T-helper 2 cell treated with Interferon-gamma antibody and Interleukin-4, amounts not matched to agents 5 μg/mL and 100 μg/mL, for 36 hours (primary cell): ENCODE measurements around the gene LDLRAD4.

ENCODE experiments used
- DNase-seq: peaks from one replicate; pipeline ENCODE4 v3.0.0; 2021; ENCODE audit warnings: low spot score
- H3K27ac Mint-ChIP-seq: one replicate; pipeline ENCODE4 v1.8.0; 2021; ENCODE audit warnings: mild to moderate bottlenecking, mixed read lengths
- H3K27me3 Mint-ChIP-seq: one replicate; pipeline ENCODE4 v1.8.0; 2021; ENCODE audit warnings: low read depth, mixed read lengths
- H3K36me3 Mint-ChIP-seq: one replicate; pipeline ENCODE4 v1.8.0; 2021; ENCODE audit warnings: low read depth, mixed read lengths
- H3K4me1 Mint-ChIP-seq: one replicate; pipeline ENCODE4 v1.8.0; 2021; ENCODE audit warnings: low read depth, mixed read lengths
- H3K4me3 Mint-ChIP-seq: one replicate; pipeline ENCODE4 v1.8.0; 2022; ENCODE audit warnings: mild to moderate bottlenecking, moderate library complexity, mixed read lengths
- H3K9me3 Mint-ChIP-seq: one replicate; pipeline ENCODE4 v1.8.0; 2021; ENCODE audit warnings: mixed read lengths

LDLRAD4 gene

GRCh38 chr18:13186687-13187086 lies 31.9 kb upstream of the LDLRAD4 start:
- H3K4me3 Mint-ChIP-seq, result no peak overlapping the region
- peaks cover 3% of the 10 kb centered on the region for H3K4me1 Mint-ChIP-seq
- H3K27ac Mint-ChIP-seq, result no peak overlapping the region
- no peak for DNase-seq
- H3K36me3 Mint-ChIP-seq, result no peaks in the 10 kb centered on the region
- H3K27me3 Mint-ChIP-seq, result peaks cover 12% of the 10 kb centered on the region
- H3K9me3 Mint-ChIP-seq, result no peaks in the 10 kb centered on the region

GRCh38 chr18:13187498-13187897 lies 31.1 kb upstream of the LDLRAD4 start:
- H3K4me3 Mint-ChIP-seq, result no peak overlapping the region
- no peaks in the 10 kb centered on the region for H3K4me1 Mint-ChIP-seq
- no peak overlapping the region for H3K27ac Mint-ChIP-seq
- DNase-seq, result no peak
- H3K9me3 Mint-ChIP-seq, result no peaks in the 10 kb centered on the region
- peaks cover 11% of the 10 kb centered on the region for H3K27me3 Mint-ChIP-seq
- H3K36me3 Mint-ChIP-seq, result no peaks in the 10 kb centered on the region

- DNase-seq, result no peak
- Mint-ChIP-seq H3K27ac (no peak overlapping the region), H3K27me3 (peaks cover 16% of the 10 kb centered on the region), H3K4me3 (no peak overlapping the region), H3K9me3 (no peaks in the 10 kb centered on the region), H3K4me1 (no peaks in the 10 kb centered on the region), H3K36me3 (no peaks in the 10 kb centered on the region)
Measured at GRCh38 chr18:13191031-13191430, 27.5 kb upstream of the LDLRAD4 start.

- Mint-ChIP-seq H3K9me3 (no peaks in the 10 kb centered on the region), H3K27me3 (peaks cover 16% of the 10 kb centered on the region), H3K4me3 (no peak overlapping the region), H3K36me3 (no peaks in the 10 kb centered on the region), H3K27ac (no peak overlapping the region), H3K4me1 (no peaks in the 10 kb centered on the region)
- DNase-seq, result no peak
Measured at GRCh38 chr18:13191779-13192178, 26.8 kb upstream of the LDLRAD4 start.

GRCh38 chr18:13192970-13193369 lies 25.6 kb upstream of the LDLRAD4 start:
- H3K36me3 Mint-ChIP-seq, result no peaks in the 10 kb centered on the region
- no peak for DNase-seq
- peaks cover 21% of the 10 kb centered on the region for H3K27me3 Mint-ChIP-seq
- H3K4me3 Mint-ChIP-seq, result no peak overlapping the region
- H3K27ac Mint-ChIP-seq, result no peak overlapping the region
- no peaks in the 10 kb centered on the region for H3K4me1 Mint-ChIP-seq
- peaks cover 2% of the 10 kb centered on the region for H3K9me3 Mint-ChIP-seq

GRCh38 chr18:13194239-13194638 lies 24.3 kb upstream of the LDLRAD4 start:
- Mint-ChIP-seq H3K27me3 (peaks cover 23% of the 10 kb centered on the region), H3K4me1 (no peaks in the 10 kb centered on the region), H3K9me3 (peaks cover 10% of the 10 kb centered on the region), H3K4me3 (no peak overlapping the region), H3K27ac (no peak overlapping the region), H3K36me3 (peaks cover under 1% of the 10 kb centered on the region)
- no peak for DNase-seq

GRCh38 chr18:13198701-13199100 lies 19.9 kb upstream of the LDLRAD4 start:
- no peak overlapping the region for H3K4me3 Mint-ChIP-seq
- H3K36me3 Mint-ChIP-seq, result peaks cover 3% of the 10 kb centered on the region
- DNase-seq, result no peak
- peaks cover 23% of the 10 kb centered on the region for H3K9me3 Mint-ChIP-seq
- peaks cover 21% of the 10 kb centered on the region for H3K27me3 Mint-ChIP-seq
- no peaks in the 10 kb centered on the region for H3K4me1 Mint-ChIP-seq
- H3K27ac Mint-ChIP-seq, result no peak overlapping the region

- Mint-ChIP-seq H3K36me3 (peaks cover 3% of the 10 kb centered on the region), H3K9me3 (peaks cover 23% of the 10 kb centered on the region), H3K4me3 (no peak overlapping the region), H3K27me3 (peaks cover 21% of the 10 kb centered on the region), H3K27ac (no peak overlapping the region), H3K4me1 (no peaks in the 10 kb centered on the region)
- DNase-seq, result no peak
Measured at GRCh38 chr18:13199169-13199568, 19.4 kb upstream of the LDLRAD4 start.

GRCh38 chr18:13201292-13201691 lies 17.3 kb upstream of the LDLRAD4 start:
- peaks cover 3% of the 10 kb centered on the region for H3K36me3 Mint-ChIP-seq
- H3K27ac Mint-ChIP-seq, result no peak overlapping the region
- H3K27me3 Mint-ChIP-seq, result peaks cover 33% of the 10 kb centered on the region
- peaks cover 23% of the 10 kb centered on the region for H3K9me3 Mint-ChIP-seq
- no peak overlapping the region for H3K4me3 Mint-ChIP-seq
- no peaks in the 10 kb centered on the region for H3K4me1 Mint-ChIP-seq
- no peak for DNase-seq

GRCh38 chr18:13202571-13202970 lies 16.0 kb upstream of the LDLRAD4 start:
- peaks cover 36% of the 10 kb centered on the region for H3K27me3 Mint-ChIP-seq
- DNase-seq, result no peak
- H3K9me3 Mint-ChIP-seq, result peaks cover 23% of the 10 kb centered on the region
- H3K36me3 Mint-ChIP-seq, result peaks cover 3% of the 10 kb centered on the region
- no peak overlapping the region for H3K27ac Mint-ChIP-seq
- no peak overlapping the region for H3K4me3 Mint-ChIP-seq
- peaks cover 5% of the 10 kb centered on the region for H3K4me1 Mint-ChIP-seq

GRCh38 chr18:13206301-13206700 lies 12.3 kb upstream of the LDLRAD4 start:
- H3K27ac Mint-ChIP-seq, result no peak overlapping the region
- no peaks in the 10 kb centered on the region for H3K36me3 Mint-ChIP-seq
- H3K4me1 Mint-ChIP-seq, result peaks cover 8% of the 10 kb centered on the region
- DNase-seq, result no peak
- no peak overlapping the region for H3K4me3 Mint-ChIP-seq
- no peaks in the 10 kb centered on the region for H3K9me3 Mint-ChIP-seq
- H3K27me3 Mint-ChIP-seq, result peaks cover 42% of the 10 kb centered on the region

- Mint-ChIP-seq H3K27ac (no peak overlapping the region), H3K4me3 (no peak overlapping the region), H3K36me3 (no peaks in the 10 kb centered on the region), H3K4me1 (peaks cover 8% of the 10 kb centered on the region), H3K9me3 (no peaks in the 10 kb centered on the region), H3K27me3 (peaks cover 44% of the 10 kb centered on the region)
- DNase-seq, result no peak
Measured at GRCh38 chr18:13207294-13207693, 11.3 kb upstream of the LDLRAD4 start.

- DNase-seq, result no peak
- H3K4me1 Mint-ChIP-seq, result peaks cover 18% of the 10 kb centered on the region
- peaks cover 42% of the 10 kb centered on the region for H3K27me3 Mint-ChIP-seq
- no peak overlapping the region for H3K4me3 Mint-ChIP-seq
- H3K27ac Mint-ChIP-seq, result no peak overlapping the region
- H3K36me3 Mint-ChIP-seq, result no peaks in the 10 kb centered on the region
- H3K9me3 Mint-ChIP-seq, result no peaks in the 10 kb centered on the region
Measured at GRCh38 chr18:13211534-13211933, 7.0 kb upstream of the LDLRAD4 start.

- DNase-seq, result no peak
- Mint-ChIP-seq H3K4me3 (no peak overlapping the region), H3K4me1 (peaks cover 14% of the 10 kb centered on the region), H3K36me3 (no peaks in the 10 kb centered on the region), H3K27me3 (peaks cover 35% of the 10 kb centered on the region), H3K9me3 (no peaks in the 10 kb centered on the region), H3K27ac (no peak overlapping the region)
Measured at GRCh38 chr18:13213036-13213795, 5.3 kb upstream of the LDLRAD4 start.

GRCh38 chr18:13214609-13215008 lies 4.0 kb upstream of the LDLRAD4 start:
- Mint-ChIP-seq H3K9me3 (no peaks in the 10 kb centered on the region), H3K36me3 (no peaks in the 10 kb centered on the region), H3K4me3 (no peak overlapping the region), H3K4me1 (peaks cover 22% of the 10 kb centered on the region), H3K27me3 (peaks cover 25% of the 10 kb centered on the region), H3K27ac (no peak overlapping the region)
- DNase-seq, result no peak
